Kidney epithelial cell (primary cell): ENCODE results near the gene ARID1A. TPM values are rescaled to one million over a fixed set of nuclear protein-coding genes. Genes with fewer than 3 reads are reported as not detected.

ENCODE experiments used
- DNase-seq: peaks from one replicate; pipeline ENCODE4 v3.0.0-alpha.2; 2010; ENCODE audit warnings: low read depth
- H3K27me3 ChIP-seq: 2 replicates; pipeline ENCODE4 v1.6.0; 2011; ENCODE audit warnings: low read length; ENCODE audit not compliant: control insufficient read depth, insufficient read depth
- H3K36me3 ChIP-seq: 2 replicates; pipeline ENCODE4 v1.5.1; 2011; ENCODE audit warnings: low read length; ENCODE audit not compliant: control insufficient read depth, insufficient read depth
- H3K4me3 ChIP-seq: 2 replicates; pipeline ENCODE4 v1.5.1; 2011; ENCODE audit warnings: low read depth, mild to moderate bottlenecking, control low read depth, low read length
- total RNA-seq: library from RNA; depleted of rRNA; stranded (reverse); fragments of >200 nt; gene quantifications from 2 replicates; pipeline ENCODE4 v1.2.3, GENCODE V29; 2015
- TF ChIP-seq, protein P1 (sequence below): IDR thresholded peaks from 2 replicates; pipeline ENCODE4 v1.5.1; 2011; ENCODE audit warnings: mild to moderate bottlenecking, moderate library complexity, low read length, control low read depth, inconsistent platforms; ENCODE audit not compliant: insufficient read depth, poor library complexity, severe bottlenecking

ARID1A gene
- total RNA-seq, 1 donor from 2014 or later: 43.7 TPM

DNA sequence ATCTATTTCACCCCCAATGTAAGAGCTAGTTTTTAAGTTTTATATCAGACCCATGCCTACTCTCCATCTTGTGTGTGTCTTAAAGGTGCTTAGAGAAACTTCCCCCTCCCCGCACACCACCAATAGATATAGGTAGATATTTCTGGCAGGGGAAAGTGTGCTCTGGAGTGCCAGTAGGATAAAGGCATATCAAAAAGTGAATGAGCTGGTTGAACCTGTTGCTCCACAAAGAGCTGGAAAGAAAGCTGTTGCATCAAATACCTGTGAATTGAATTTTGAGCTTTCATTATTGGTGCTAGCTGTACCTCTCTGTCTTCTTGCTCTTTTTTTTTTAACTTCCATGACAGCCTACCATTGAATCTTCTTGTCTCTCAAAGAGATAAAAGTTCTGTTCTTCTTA is 32.8 kb downstream of the ARID1A start:
- peaks cover 5% of the 10 kb centered on the region for H3K36me3 ChIP-seq
- TF ChIP-seq, protein P1, sequence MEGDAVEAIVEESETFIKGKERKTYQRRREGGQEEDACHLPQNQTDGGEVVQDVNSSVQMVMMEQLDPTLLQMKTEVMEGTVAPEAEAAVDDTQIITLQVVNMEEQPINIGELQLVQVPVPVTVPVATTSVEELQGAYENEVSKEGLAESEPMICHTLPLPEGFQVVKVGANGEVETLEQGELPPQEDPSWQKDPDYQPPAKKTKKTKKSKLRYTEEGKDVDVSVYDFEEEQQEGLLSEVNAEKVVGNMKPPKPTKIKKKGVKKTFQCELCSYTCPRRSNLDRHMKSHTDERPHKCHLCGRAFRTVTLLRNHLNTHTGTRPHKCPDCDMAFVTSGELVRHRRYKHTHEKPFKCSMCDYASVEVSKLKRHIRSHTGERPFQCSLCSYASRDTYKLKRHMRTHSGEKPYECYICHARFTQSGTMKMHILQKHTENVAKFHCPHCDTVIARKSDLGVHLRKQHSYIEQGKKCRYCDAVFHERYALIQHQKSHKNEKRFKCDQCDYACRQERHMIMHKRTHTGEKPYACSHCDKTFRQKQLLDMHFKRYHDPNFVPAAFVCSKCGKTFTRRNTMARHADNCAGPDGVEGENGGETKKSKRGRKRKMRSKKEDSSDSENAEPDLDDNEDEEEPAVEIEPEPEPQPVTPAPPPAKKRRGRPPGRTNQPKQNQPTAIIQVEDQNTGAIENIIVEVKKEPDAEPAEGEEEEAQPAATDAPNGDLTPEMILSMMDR: no peak
- no peaks in the 10 kb centered on the region for H3K27me3 ChIP-seq
- H3K4me3 ChIP-seq: no peak overlapping the region
- no peak for DNase-seq

DNA sequence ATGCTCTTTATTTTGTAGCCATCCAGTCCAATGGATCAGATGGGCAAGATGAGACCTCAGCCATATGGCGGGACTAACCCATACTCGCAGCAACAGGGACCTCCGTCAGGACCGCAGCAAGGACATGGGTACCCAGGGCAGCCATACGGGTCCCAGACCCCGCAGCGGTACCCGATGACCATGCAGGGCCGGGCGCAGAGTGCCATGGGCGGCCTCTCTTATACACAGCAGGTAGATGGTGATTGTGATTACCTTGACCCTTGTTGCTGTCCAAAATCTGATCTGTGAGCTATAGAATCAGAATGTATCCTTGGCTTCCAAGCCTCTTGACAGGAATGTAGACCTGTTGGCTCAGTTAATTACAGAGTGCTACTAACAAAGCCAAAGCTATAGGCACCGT is 33.8 kb downstream of the ARID1A start:
- no peak overlapping the region for H3K4me3 ChIP-seq
- DNase-seq: no peak
- no peaks in the 10 kb centered on the region for H3K27me3 ChIP-seq
- peaks cover 5% of the 10 kb centered on the region for H3K36me3 ChIP-seq
- TF ChIP-seq, protein P1: no peak

DNA sequence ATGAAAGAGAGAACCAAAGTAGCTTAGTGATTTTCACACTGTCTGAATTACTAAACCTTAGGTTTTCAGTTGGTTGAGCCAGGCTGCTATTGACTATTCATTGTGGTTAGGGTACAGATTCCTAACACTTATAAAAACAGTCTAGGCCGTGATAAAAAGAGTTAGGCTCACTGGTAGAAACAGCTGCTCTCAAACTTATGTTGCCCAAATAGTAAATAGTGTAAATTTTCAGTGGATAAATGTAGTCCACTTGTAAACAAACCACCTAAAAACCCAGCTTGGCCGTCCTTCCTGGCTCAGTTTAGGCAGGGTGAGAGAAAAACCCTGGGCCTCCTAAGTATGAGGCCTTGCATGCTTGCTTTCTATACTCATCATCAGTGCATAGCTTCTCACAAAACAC is 34.9 kb downstream of the ARID1A start:
- TF ChIP-seq, protein P1: no peak
- DNase-seq: no peak
- Histone ChIP-seq H3K4me3 (no peak overlapping the region), H3K27me3 (no peaks in the 10 kb centered on the region), H3K36me3 (peaks cover 5% of the 10 kb centered on the region)

DNA sequence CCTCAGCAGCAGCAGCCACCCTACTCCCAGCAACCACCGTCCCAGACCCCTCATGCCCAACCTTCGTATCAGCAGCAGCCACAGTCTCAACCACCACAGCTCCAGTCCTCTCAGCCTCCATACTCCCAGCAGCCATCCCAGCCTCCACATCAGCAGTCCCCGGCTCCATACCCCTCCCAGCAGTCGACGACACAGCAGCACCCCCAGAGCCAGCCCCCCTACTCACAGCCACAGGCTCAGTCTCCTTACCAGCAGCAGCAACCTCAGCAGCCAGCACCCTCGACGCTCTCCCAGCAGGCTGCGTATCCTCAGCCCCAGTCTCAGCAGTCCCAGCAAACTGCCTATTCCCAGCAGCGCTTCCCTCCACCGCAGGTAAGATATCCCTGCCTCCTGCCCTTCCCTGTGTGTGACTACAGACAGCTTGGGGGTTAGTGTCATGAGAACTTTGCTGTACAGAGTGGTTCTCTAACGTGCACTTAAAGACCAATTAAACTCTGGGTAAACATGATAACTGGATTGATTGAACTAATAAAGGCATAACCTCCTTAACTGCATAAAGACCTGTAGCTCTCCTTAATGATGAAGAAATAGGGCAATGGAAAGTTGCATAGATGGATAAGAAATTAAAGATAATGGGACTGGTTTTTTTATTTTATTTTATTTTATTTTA is 35.6 kb downstream of the ARID1A start:
- TF ChIP-seq, protein P1: no peak
- peaks cover 5% of the 10 kb centered on the region for H3K36me3 ChIP-seq
- DNase-seq: no peak
- H3K4me3 ChIP-seq: no peak overlapping the region
- H3K27me3 ChIP-seq: no peaks in the 10 kb centered on the region

DNA sequence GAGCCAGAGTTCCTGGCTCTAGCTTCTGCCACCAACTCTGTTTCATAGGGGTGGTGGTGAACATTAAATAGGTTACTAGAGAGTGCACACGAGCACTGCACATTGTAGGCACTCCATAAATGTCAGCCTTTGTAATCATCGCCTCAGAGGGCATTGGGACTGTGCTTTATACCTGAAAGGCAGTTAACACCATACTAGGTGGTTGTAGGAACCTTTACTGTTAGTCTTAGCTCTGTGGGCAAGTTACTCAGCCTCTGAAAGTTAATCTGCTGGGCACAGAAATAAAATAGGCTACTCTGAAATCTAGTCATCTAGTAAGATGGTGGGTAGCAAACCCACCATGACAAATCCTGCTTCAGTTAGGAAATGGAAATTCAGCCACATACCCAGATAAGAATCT is 37.6 kb downstream of the ARID1A start:
- TF ChIP-seq, protein P1: no peak
- no peak for DNase-seq
- H3K4me3 ChIP-seq: no peak overlapping the region
- H3K36me3 ChIP-seq: peaks cover 6% of the 10 kb centered on the region
- no peaks in the 10 kb centered on the region for H3K27me3 ChIP-seq

DNA sequence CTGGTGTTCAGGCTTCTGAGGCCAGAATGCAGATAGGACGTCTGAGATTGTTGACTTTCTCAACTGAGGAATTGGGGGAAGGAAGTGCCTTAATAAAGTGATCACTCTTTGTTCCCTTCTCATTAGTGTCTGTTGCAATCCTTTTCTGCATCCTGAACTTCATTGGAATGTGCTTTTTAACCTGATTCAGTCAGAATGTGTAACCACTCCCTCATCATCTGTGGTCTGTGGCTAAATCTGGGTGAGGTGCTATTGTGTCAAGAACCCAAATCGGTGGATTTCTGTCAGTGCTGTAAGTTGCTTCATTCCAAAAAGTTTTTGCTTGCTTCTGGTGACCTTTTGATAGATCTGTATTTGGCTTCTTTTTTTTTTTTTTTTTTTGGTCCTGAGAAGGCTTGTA is 38.2 kb downstream of the ARID1A start:
- DNase-seq: no peak
- no peaks in the 10 kb centered on the region for H3K27me3 ChIP-seq
- peaks cover 6% of the 10 kb centered on the region for H3K36me3 ChIP-seq
- no peak overlapping the region for H3K4me3 ChIP-seq
- TF ChIP-seq, protein P1: no peak
